ENCODE results near the gene TSC22D3. TPM values are rescaled to one million over a fixed set of nuclear protein-coding genes. Genes with fewer than 3 reads are reported as not detected.

Gene TSC22D3
- total RNA-seq, 1 donor from 2014 or later, result 39.6 TPM

GRCh38 chrX:107760304-107761077 lies 15.1 kb downstream of the TSC22D3 start:
- no peak for DNase-seq

DNA sequence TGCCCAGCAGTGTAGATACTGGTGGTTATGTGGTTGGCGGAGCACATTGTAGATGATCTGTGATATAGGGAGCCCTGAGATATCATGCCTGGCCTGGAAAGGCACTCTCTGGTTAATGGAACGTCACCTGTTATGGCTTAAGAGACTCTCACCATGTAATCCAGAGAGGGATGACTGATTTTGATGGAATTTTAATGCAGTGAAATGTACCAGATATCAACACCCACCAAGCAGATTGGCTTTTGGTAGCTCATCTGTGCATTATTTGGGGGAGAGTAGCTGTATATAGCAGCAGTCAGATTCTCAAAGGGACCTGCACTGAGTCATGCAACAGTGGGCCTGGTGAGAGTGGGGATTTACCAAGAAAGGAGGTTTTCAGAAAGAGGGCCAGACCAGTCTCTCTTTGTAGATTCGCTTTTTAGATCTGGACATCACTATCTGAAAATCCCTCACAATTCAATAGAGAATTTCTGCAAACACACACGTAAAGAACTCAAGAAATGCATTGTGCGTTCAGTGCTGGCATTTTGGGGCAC lies 17.3 kb downstream of the TSC22D3 start:
- no peak for DNase-seq

- no peak for DNase-seq
Observed at GRCh38 chrX:107755721-107756120, 19.9 kb downstream of the TSC22D3 start.

- no peak for DNase-seq
Observed at GRCh38 chrX:107753187-107753586, 22.4 kb downstream of the TSC22D3 start.

- DNase-seq, result no peak
Observed at GRCh38 chrX:107752714-107753113, 22.9 kb downstream of the TSC22D3 start.

DNA sequence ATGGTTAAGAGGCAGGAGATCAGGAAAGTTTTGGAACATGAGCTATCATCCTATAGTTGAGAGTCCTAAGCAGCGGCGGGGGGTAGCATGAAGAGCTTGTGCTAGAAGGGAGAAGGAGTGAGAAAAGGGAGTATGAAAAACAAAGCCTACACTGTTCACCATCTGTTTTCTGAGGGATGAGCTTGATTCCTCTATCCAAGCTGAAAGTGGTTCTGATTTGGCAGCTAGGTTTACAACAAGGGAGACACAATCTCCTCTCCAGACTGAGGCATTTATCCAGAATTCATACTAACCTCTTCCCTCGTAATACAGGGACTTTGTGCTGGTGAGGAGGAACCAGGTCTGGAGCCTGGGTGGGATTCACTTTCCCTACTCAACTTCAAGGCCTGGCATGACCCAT lies 23.5 kb downstream of the TSC22D3 start:
- no peak for DNase-seq

DNA sequence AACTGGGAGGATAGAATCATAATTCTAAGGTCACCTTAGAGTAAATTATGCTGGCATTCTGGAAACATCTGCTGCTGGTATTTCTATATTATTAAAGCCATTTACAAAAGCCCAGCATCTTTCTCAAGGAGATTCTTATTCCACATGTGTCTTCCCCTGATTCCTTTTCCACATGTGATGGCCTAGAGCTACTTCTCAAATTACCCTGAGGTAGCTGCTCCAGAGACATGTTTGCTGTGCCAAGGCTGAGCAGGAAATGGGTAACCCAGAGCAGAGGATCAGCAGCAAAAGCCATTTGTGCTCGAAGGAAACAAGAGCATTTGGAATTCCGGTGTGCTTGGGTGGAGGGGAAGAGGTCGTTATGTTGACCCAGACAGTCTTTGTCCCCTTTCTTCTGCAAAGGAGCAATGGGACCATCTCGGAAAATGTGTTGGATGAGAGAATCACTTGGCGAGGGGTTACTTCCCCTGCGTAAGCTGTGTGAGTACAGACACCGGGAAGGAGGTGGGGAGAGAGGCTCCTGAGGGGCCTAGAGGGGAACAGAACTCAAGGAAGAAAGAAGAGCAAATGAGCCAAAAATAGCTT lies 24.6 kb downstream of the TSC22D3 start:
- DNase-seq, result no peak

- no peak for DNase-seq
Observed at GRCh38 chrX:107750263-107750662, 25.3 kb downstream of the TSC22D3 start.

DNA sequence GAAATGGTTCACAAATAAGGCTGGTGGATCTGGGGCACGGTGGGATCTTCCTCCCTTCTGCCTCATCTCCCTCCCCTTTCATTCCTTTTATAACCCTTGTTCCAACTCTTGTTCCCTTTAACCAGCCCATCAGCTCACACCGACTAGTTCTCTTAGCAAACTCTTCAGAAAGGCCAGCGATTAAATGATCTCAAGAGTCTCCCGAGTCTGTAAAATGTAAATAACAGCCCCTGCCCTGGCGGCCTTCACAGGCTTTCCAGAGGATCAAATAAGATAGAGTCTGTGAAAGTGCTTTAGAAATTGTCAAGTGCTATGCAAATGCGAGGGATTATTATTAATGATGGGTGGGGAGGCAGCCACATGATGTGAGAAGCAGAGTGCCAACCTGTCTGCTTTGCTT lies 27.1 kb downstream of the TSC22D3 start:
- DNase-seq, result no peak

DNA sequence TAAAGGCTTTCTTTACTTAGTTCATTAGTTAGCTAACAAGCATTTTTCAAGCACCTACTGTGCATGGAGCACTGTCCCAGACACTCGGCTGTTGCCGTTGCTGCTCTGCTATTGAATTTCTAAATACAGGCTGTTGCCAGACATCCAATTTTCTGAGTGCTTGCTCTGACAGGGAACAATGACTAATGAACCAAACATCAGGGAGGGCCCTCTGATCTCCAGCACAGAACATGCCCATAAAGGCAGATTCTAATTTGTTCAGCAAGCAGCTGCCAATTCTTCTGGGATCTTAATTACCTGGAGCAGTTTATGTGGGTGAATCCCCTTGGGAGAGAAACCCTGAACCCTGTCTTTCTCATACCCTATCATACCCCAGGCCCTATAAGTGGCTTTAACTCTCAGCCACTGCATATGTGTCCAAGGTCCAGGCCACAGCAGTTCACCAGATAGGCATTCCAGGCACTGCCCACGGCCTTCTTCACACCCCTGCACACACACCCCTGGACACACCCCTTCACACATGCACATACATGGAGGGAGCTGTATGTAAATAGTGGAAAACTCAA lies 27.9 kb downstream of the TSC22D3 start:
- no peak for DNase-seq

DNA sequence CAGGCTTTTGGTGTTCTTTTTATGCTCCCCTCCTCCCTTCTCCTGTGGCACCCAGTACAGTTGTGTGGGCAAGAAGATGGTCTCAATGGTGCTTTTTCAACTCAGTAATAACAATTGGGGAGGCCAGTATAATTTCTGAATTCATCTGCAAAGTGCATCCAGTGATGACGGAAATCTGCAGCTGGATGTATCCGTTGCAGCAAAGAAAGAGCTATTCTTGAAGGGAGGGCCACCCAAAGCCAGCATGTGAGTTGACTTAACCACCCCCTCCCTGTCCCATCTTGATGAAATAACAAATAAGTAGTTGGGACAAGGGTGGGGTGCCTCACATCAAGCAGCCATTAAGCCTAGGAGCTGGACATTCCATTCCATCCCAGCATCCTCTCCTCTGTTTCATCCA lies 30.7 kb downstream of the TSC22D3 start:
- no peak for DNase-seq

GRCh38 chrX:107743995-107744394 lies 31.6 kb downstream of the TSC22D3 start:
- DNase-seq, result no peak

- DNase-seq, result no peak
Observed at GRCh38 chrX:107742700-107743191, 32.8 kb downstream of the TSC22D3 start.

DNA sequence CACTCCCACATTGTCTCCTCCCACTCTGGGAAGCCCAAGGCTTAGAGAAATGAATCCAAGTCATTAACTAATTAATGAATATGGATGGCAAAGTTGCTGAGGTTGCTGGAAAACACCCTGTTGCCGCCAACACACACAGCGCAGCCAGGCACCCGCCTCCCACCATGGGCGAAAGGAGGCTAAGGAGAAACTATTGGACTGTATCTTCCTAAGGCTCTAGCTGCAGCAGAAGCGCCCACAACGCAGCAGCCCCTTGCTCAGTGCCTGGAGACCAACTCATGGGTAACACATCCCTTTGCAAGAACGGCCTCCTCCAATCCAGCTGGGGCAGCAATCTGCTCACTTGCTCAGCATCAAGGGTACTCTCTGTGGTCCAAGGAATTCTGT lies 34.2 kb downstream of the TSC22D3 start:
- peak; percentile 53 for DNase-seq

DNA sequence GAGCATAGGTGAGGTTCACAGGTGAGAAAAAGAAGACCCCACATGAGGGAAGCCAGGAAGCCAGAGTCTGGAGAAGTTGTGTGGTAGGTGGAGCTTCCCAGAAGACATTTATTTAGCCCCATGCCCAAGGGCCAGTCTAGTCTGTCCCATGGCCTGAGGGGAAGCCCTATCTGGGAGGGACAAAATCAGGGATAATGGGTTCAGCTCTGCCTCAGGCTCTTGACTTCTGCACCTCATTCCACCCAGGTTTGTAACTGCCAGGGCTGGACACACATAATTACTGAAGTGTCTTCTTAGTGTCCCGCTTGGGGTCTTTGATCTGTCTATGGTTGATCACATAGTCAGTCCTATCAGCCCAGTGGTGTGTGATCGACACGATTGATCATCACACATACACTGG lies 36.0 kb downstream of the TSC22D3 start:
- DNase-seq, result no peak

GRCh38 chrX:107738768-107739167 lies 36.8 kb downstream of the TSC22D3 start:
- peak; percentile 32 for DNase-seq

- DNase-seq, result no peak
Observed at GRCh38 chrX:107738272-107738671, 37.3 kb downstream of the TSC22D3 start.

GRCh38 chrX:107736781-107737531 lies 38.6 kb downstream of the TSC22D3 start:
- DNase-seq, result no peak

DNA sequence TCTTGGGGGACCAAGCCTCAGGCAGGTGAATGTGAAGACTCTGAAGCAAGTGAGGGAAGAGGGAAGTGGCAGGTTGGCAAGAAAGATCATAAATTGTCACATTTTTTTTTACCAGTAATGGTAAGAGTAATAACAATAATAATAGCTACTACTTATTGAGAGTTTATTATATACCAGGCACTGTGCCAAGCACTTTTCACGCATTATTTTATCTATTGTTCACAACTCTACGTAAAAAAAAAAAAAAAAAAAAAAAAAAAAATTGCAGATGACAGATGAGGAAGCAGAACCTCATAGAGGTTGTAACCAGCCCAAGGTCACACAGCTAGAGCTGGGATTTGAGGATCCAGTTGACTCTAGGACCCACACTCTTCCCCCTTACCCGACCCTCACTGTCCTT lies 40.9 kb downstream of the TSC22D3 start:
- no peak for DNase-seq

DNA sequence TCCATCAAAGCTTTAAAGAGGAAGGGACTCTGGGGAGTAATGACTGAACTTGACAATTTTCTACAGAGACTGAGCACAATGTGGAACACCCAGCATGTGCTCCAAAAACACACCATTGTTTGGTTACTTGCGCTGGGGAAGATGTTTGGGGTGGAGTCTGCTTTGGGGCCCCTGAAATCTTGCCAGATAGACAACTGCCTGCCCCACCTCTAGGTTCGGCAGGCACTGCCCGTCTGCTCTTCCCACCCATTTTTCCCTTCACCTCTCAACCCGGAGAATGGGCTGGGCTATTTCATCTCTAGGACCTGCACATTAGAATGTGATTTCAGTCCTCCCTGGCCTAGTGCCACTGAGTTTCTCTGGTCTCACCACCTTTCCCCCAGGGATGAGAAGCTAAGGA lies 41.9 kb downstream of the TSC22D3 start:
- no peak for DNase-seq

DNA sequence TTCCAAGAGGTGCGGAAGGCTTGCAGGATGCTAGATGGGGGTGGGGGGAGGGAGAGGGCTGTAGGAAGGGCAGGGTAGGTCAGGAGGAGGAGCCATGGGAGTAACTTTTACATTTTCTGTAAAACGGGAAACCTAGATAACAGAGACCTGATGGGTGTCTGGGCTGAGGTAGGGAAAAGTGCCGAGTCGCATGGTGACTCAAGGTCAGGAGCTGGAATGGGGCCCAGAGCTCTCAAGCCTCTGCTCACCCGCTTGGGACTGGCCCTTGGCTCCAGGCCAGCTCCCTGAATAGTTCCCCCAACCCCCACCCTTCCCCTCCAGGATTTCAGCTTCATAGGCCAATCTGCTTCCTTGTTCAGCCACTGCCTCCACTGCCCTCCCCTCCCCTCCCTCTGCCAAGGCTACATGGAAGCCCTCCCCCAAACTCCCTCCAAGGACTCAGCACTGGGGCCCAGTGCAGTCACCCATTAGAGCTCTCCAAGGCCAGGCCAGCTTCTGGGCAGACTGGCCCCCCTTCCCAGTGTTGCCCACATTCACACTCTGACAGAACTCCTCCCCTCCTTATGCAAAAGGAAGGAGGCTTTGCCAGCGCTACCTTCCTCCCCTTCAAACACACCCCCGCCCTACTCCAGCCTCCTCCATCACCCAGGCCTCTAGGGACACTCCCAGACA lies 43.6 kb downstream of the TSC22D3 start:
- DNase-seq, result peak; percentile 45

Measured in occipital lobe (tissue), 2 donors.